PC-3 (cell line): ENCODE results near the gene KDM7A. TPM values are rescaled to one million over a fixed set of nuclear protein-coding genes. Genes with fewer than 3 reads are reported as not detected.

Source experiments
- ATAC-seq: fragments of 200-7000 bp; cut with Tn5 transposase; 2 replicates; pipeline ENCODE4 v1.9.1; 2020; ENCODE audit warnings: mild to moderate bottlenecking, moderate library complexity
- BruUV-seq: library from RNA; stranded (reverse); fragments of 400-500 nt; replicated peaks from 2 replicates; lab custom pipeline; 2021; lab: Mats Ljungman, UMichigan
- CTCF ChIA-PET: fragments of 300-600 bp; sonication (Branson Sonifier 250); formaldehyde crosslinking; loops from one replicate; lab custom pipeline; 2022; ENCODE audit warnings: antibody characterized with exemption; lab: Charles Lee
- POLR2A ChIA-PET: fragments of 300-600 bp; sonication (Branson Sonifier 250); formaldehyde crosslinking; loops from one replicate; lab custom pipeline; 2022; ENCODE audit warnings: antibody characterized with exemption; ENCODE audit not compliant: unreplicated experiment; lab: Charles Lee
- DNase-seq: peaks from one replicate; pipeline ENCODE4 v3.0.0-alpha.2; 2015
- H2AFZ ChIP-seq: fragments of 300-600 bp; sonication (generic); 2 replicates; pipeline ENCODE4 v1.6.0; 2016; ENCODE audit warnings: antibody characterized with exemption, low read length
- H3F3A ChIP-seq: fragments of 300-600 bp; sonication (generic); one replicate; pipeline ENCODE4 v1.6.0; 2017; ENCODE audit warnings: antibody characterized with exemption, low read length, control low read depth, mild to moderate bottlenecking; ENCODE audit not compliant: unreplicated experiment
- H3K27ac ChIP-seq: fragments of 300-600 bp; sonication (generic); 2 replicates; pipeline ENCODE4 v1.5.1; 2016; ENCODE audit warnings: mild to moderate bottlenecking, low read length
- H3K27me3 ChIP-seq: fragments of 300-600 bp; sonication (generic); 2 replicates; pipeline ENCODE4 v1.6.1; 2016; ENCODE audit warnings: low read length, mixed read lengths
- H3K36me3 ChIP-seq: fragments of 300-600 bp; sonication (generic); 2 replicates; pipeline ENCODE4 v1.6.1; 2016; ENCODE audit warnings: low read depth, mixed run types, low read length, mixed read lengths
- H3K4me1 ChIP-seq: fragments of 300-600 bp; sonication (generic); 2 replicates; pipeline ENCODE4 v1.5.1; 2016; ENCODE audit warnings: low read length; ENCODE audit not compliant: insufficient read depth
- H3K4me2 ChIP-seq: fragments of 300-600 bp; sonication (generic); 2 replicates; pipeline ENCODE4 v1.6.0; 2016; ENCODE audit warnings: low read length
- H3K4me3 ChIP-seq: fragments of 300-600 bp; sonication (generic); 2 replicates; pipeline ENCODE4 v1.5.1; 2016; ENCODE audit warnings: mild to moderate bottlenecking, low read length, mixed read lengths
- H3K79me2 ChIP-seq: fragments of 300-600 bp; sonication (generic); 2 replicates; pipeline ENCODE4 v1.6.1; 2017; ENCODE audit warnings: low read length, mixed read lengths
- H3K9ac ChIP-seq: fragments of 300-600 bp; sonication (generic); 2 replicates; pipeline ENCODE4 v1.6.0; 2016; ENCODE audit warnings: mild to moderate bottlenecking, low read length
- H3K9me2 ChIP-seq: fragments of 300-600 bp; sonication (generic); replicated peaks from 2 replicates; pipeline ENCODE4 v1.6.1; 2016; ENCODE audit warnings: mixed run types, low read length, mixed read lengths
- H3K9me3 ChIP-seq: fragments of 300-600 bp; sonication (generic); 2 replicates; pipeline ENCODE4 v1.6.1; 2016; ENCODE audit warnings: low read length, mixed read lengths
- H4K20me1 ChIP-seq: fragments of 300-600 bp; sonication (generic); 2 replicates; pipeline ENCODE4 v1.6.1; 2016; ENCODE audit warnings: low read length, mixed read lengths
- EZH2 ChIP-seq: fragments of 300-600 bp; sonication (generic); IDR thresholded peaks from one replicate; pipeline ENCODE4 v1.6.1; 2017; ENCODE audit warnings: antibody characterized with exemption, mild to moderate bottlenecking, low read length; ENCODE audit not compliant: unreplicated experiment
- EZH2phosphoT487 ChIP-seq: fragments of 300-600 bp; sonication (generic); IDR thresholded peaks from 2 replicates; pipeline ENCODE4 v1.6.1; 2018; ENCODE audit warnings: mild to moderate bottlenecking, antibody characterized with exemption, low read length, borderline replicate concordance
- intact Hi-C: fragments of 100-400 bp; cut with micrococcal nuclease; formaldehyde crosslinking; loops from 2 replicates; pipeline ENCODE4 v1.9.0; 2023
- total RNA-seq: library from RNA; depleted of rRNA; stranded (reverse); fragments of >200 nt; gene quantifications from 2 replicates; pipeline ENCODE4 v1.2.3, GENCODE V29; 2014
- TF ChIP-seq, protein P1 (sequence below): fragments of 300-600 bp; sonication (generic); conservative IDR thresholded peaks from 2 replicates; pipeline ENCODE4 v1.5.1; 2017; ENCODE audit warnings: antibody characterized with exemption, low read depth, mild to moderate bottlenecking, low read length

Gene KDM7A
- total RNA-seq, 1 experiment from 2014 or later: 2.8 TPM

DNA sequence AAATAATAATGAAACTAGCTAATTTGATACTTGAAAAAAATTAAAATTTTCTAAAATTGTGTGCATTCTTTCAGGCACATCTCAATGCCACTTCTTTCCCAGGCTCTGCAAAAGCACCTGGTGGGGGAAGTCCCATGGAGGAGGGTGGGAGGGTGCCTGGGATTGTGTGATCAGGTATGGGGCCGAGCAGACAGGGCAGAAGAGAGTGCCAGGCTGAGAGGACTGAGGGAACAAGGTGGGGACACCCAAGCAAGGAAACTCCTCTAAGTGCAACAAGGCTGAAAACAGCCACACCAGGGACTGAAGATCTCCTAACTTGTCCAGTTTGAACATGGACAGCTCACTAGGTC is 127.8 kb downstream of the KDM7A start:
- Histone ChIP-seq H3K9ac (no peak overlapping the region), H3F3A (no peaks in the 10 kb centered on the region), H3K9me3 (no peaks in the 10 kb centered on the region), H3K4me1 (peaks cover 11% of the 10 kb centered on the region), H3K4me3 (no peak overlapping the region), H3K27me3 (no peaks in the 10 kb centered on the region), H3K4me2 (no peak overlapping the region), H3K36me3 (peaks cover 3% of the 10 kb centered on the region; the same call in 1 of the 2 replicates), H3K9me2 (no peaks in the 10 kb centered on the region), H2AFZ (no peak overlapping the region), H4K20me1 (no peaks in the 10 kb centered on the region), H3K27ac (no peak overlapping the region), H3K79me2 (0 out of 2 replicates have a peak, but pooled peaks cover 4% of the 10 kb centered on the region)
- TF ChIP-seq, protein P1, sequence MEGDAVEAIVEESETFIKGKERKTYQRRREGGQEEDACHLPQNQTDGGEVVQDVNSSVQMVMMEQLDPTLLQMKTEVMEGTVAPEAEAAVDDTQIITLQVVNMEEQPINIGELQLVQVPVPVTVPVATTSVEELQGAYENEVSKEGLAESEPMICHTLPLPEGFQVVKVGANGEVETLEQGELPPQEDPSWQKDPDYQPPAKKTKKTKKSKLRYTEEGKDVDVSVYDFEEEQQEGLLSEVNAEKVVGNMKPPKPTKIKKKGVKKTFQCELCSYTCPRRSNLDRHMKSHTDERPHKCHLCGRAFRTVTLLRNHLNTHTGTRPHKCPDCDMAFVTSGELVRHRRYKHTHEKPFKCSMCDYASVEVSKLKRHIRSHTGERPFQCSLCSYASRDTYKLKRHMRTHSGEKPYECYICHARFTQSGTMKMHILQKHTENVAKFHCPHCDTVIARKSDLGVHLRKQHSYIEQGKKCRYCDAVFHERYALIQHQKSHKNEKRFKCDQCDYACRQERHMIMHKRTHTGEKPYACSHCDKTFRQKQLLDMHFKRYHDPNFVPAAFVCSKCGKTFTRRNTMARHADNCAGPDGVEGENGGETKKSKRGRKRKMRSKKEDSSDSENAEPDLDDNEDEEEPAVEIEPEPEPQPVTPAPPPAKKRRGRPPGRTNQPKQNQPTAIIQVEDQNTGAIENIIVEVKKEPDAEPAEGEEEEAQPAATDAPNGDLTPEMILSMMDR: no peak
- TF ChIP-seq EZH2phosphoT487 (no peak), EZH2 (no peak)
- intact Hi-C loops: no loop called here
- ChIA-PET CTCF (no interaction called here), POLR2A (no interaction called here)
- ATAC-seq (no peak), DNase-seq (no peak)
- no TSS peak for BruUV-seq

DNA sequence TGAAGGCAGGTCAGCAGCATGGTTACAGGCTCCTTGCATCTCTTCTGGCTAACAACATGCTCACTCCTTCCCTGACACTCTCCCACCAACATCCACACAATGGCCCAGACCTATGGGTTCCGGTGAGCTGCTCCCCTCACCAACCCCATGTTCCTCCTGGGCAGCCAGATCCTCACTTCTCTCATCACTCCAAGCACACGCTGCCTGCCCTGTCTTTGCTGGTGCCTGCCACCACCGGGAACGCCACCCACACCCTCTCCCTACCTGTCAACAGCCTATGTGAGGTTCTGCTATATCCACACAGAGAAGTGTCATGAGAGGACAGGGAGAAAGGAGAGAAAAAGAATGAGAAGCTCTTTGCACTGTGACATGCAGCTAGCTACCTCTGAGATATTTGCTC is 128.6 kb downstream of the KDM7A start:
- DNase-seq: no peak
- TF ChIP-seq, protein P1: no peak
- TF ChIP-seq EZH2phosphoT487: no peak
- TF ChIP-seq EZH2: no peak

DNA sequence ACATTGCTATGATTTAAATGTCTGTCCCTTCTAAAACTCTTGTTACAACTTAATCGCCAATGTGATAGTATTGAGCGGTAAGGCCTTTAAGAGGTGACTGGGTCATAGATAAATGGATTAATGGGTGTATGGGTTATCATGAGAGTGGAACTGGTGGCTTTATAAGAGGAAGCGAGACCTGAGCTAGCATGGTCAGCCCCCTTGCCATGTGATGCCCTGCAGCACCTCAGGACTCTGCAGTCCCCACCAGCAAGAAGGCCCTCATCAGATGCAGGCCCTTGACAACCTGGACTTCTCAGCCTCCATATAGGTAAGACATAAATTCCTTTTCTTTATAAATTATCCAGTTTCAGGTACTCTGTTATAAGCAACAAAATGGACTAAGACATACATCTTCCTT is 129.6 kb downstream of the KDM7A start:
- intact Hi-C loops: no loop called here
- Histone ChIP-seq H3K27me3 (no peaks in the 10 kb centered on the region), H3K9ac (no peak overlapping the region), H3K9me2 (no peaks in the 10 kb centered on the region), H3F3A (no peaks in the 10 kb centered on the region), H3K4me3 (no peak overlapping the region), H2AFZ (no peak overlapping the region), H3K9me3 (no peaks in the 10 kb centered on the region), H3K4me2 (no peak overlapping the region), H3K4me1 (peaks cover 11% of the 10 kb centered on the region), H3K27ac (no peak overlapping the region), H4K20me1 (no peaks in the 10 kb centered on the region), H3K79me2 (0 out of 2 replicates have a peak, but pooled peaks cover 4% of the 10 kb centered on the region), H3K36me3 (peaks cover 3% of the 10 kb centered on the region; the same call in 1 of the 2 replicates)
- TF ChIP-seq EZH2: no peak
- no peak for TF ChIP-seq EZH2phosphoT487
- TF ChIP-seq, protein P1: no peak
- ChIA-PET POLR2A (no interaction called here), CTCF (no interaction called here)
- no TSS peak for BruUV-seq
- ATAC-seq: no peak
- no peak for DNase-seq

More for the DNA sequence above, 128.6 kb downstream of the KDM7A start:
- Histone ChIP-seq H3K4me1 (peaks cover 11% of the 10 kb centered on the region), H3K9me2 (no peaks in the 10 kb centered on the region), H3K9me3 (no peaks in the 10 kb centered on the region), H4K20me1 (no peaks in the 10 kb centered on the region), H3K4me3 (no peak overlapping the region), H3K4me2 (no peak overlapping the region), H3K36me3 (peaks cover 3% of the 10 kb centered on the region; the same call in 1 of the 2 replicates), H3K27me3 (no peaks in the 10 kb centered on the region), H3K27ac (no peak overlapping the region), H3F3A (no peaks in the 10 kb centered on the region), H2AFZ (no peak overlapping the region), H3K9ac (no peak overlapping the region), H3K79me2 (0 out of 2 replicates have a peak, but pooled peaks cover 4% of the 10 kb centered on the region)
- ChIA-PET POLR2A (no interaction called here), CTCF (no interaction called here)
- no peak for ATAC-seq
- intact Hi-C loops: no loop called here
- BruUV-seq: no TSS peak
